K562 (cell line): ENCODE measurements around the gene SLC12A6. TPM values are rescaled to one million over a fixed set of nuclear protein-coding genes. Genes with fewer than 3 reads are reported as not detected.

Experiments used
- CREBBP ChIP-seq: IDR thresholded peaks from one replicate; pipeline ENCODE4 v1.6.1; 2012; ENCODE audit warnings: low read depth, mild to moderate bottlenecking, control low read depth, inconsistent platforms, low read length
- DNMT1 ChIP-seq: fragments of 450-650 bp; IDR thresholded peaks from 2 replicates; pipeline ENCODE4 v1.6.1; 2016; ENCODE audit warnings: antibody characterized with exemption, mild to moderate bottlenecking
- GTF2E2 ChIP-seq: fragments of 200-800 bp; sonication (Bioruptor generic); IDR thresholded peaks from 2 replicates; pipeline ENCODE4 v1.6.1; 2016; ENCODE audit warnings: missing genetic modification characterization, missing compliant biosample characterization
- L3MBTL2 ChIP-seq: fragments of 450-650 bp; IDR thresholded peaks from 2 replicates; pipeline ENCODE4 v1.6.1; 2016; ENCODE audit warnings: mild to moderate bottlenecking, moderate library complexity
- MTF1 ChIP-seq: fragments of 250-450 bp; sonication (Bioruptor Pico); IDR thresholded peaks from 2 replicates; pipeline ENCODE4 v1.9.0; 2021; ENCODE audit warnings: moderate library complexity, mild to moderate bottlenecking, inconsistent platforms, borderline replicate concordance
- SRSF3 ChIP-seq: fragments of 200-400 bp; formaldehyde crosslinking; IDR thresholded peaks from 2 replicates; pipeline ENCODE4 v1.6.1; 2016; ENCODE audit warnings: mild to moderate bottlenecking, low read length, moderate library complexity; ENCODE audit not compliant: insufficient read depth
- ZNF707 ChIP-seq: fragments of 250-450 bp; sonication (Bioruptor Pico); conservative IDR thresholded peaks from 2 replicates; pipeline ENCODE4 v1.8.0; 2022; ENCODE audit warnings: inconsistent platforms, mild to moderate bottlenecking, moderate library complexity
- polyA plus RNA-seq, 8 experiments: library from polyadenylated mRNA; depleted of rRNA in 4 of 8; stranded (reverse) in 5 of 8; unstranded in 3 of 8; fragments of >200 nt; fragmentation: Nextera tagmentation in 2 of 8; fragmentation: Illumina TruSeq in 1 of 8; extraction: Ambion mirVana in 2 of 8; extraction: Trizol in 1 of 8; gene quantifications; 2 replicates each; pipeline versions ENCODE4 v1.2.1 to v1.2.3, GENCODE V29; 2011 to 2014; ENCODE audit warnings: inconsistent platforms in 1 of 8, missing spikeins in 1 of 8
- total RNA-seq, 7 experiments: library from RNA; depleted of rRNA in 6 of 7; stranded (reverse); fragments of >200 nt in 6 of 7; fragmentation: Illumina TruSeq in 2 of 7; extraction: Trizol in 2 of 7; gene quantifications; 2 replicates each; pipeline versions ENCODE4 v1.2.1 to v1.2.3, GENCODE V29; 2011 to 2021; ENCODE audit warnings: low replicate concordance in 1 of 7
- TF ChIP-seq, protein P1 (sequence below), 2 experiments: fragments of 450-650 bp in 1 of 2; IDR thresholded peaks; 2 replicates each; pipeline ENCODE4 v1.6.1; 2011 to 2017; ENCODE audit warnings: low read depth in 2 of 2, antibody characterized with exemption in 1 of 2, borderline replicate concordance in 1 of 2, low read length in 1 of 2, mild to moderate bottlenecking in 1 of 2, mixed read lengths in 1 of 2; ENCODE audit not compliant: control insufficient read depth in 1 of 2
- TF ChIP-seq, protein P2 (sequence below): fragments of 250-450 bp; sonication (Bioruptor Pico); IDR thresholded peaks from 2 replicates; pipeline ENCODE4 v1.5.0; 2022; ENCODE audit warnings: mild to moderate bottlenecking
- TF ChIP-seq, protein P3 (sequence below), 2 experiments: fragments of 450-650 bp; IDR thresholded peaks; 2 replicates each; pipeline ENCODE4 v1.6.1; 2016
- TF ChIP-seq, protein P4 (sequence below): fragments of 450-650 bp; IDR thresholded peaks from 2 replicates; pipeline ENCODE4 v1.6.1; 2016; ENCODE audit warnings: missing biosample characterization, missing genetic modification characterization
- TF ChIP-seq, protein P5 (sequence below): fragments of 200-400 bp; formaldehyde crosslinking; IDR thresholded peaks from 2 replicates; pipeline ENCODE4 v1.6.1; 2017; ENCODE audit warnings: mild to moderate bottlenecking, low read depth, low read length, moderate library complexity
- TF ChIP-seq, protein P6 (sequence below): fragments of 250-450 bp; sonication (Bioruptor Pico); IDR thresholded peaks from 2 replicates; pipeline ENCODE4 v1.8.0; 2021; ENCODE audit warnings: borderline replicate concordance, mild to moderate bottlenecking, moderate library complexity; ENCODE audit not compliant: poor library complexity, severe bottlenecking
- TF ChIP-seq, protein P7 (sequence below): IDR thresholded peaks from 2 replicates; pipeline ENCODE4 v1.6.1; 2011; ENCODE audit not compliant: insufficient read length; ENCODE audit errors: extremely low read depth

The SLC12A6 gene
- total and polyA plus RNA-seq, 9 of the 15 experiments (the other 6 are each of a cell fraction or from before 2014, with no cell fraction given), result 1.4 to 16.4 (median 6.7) TPM

DNA sequence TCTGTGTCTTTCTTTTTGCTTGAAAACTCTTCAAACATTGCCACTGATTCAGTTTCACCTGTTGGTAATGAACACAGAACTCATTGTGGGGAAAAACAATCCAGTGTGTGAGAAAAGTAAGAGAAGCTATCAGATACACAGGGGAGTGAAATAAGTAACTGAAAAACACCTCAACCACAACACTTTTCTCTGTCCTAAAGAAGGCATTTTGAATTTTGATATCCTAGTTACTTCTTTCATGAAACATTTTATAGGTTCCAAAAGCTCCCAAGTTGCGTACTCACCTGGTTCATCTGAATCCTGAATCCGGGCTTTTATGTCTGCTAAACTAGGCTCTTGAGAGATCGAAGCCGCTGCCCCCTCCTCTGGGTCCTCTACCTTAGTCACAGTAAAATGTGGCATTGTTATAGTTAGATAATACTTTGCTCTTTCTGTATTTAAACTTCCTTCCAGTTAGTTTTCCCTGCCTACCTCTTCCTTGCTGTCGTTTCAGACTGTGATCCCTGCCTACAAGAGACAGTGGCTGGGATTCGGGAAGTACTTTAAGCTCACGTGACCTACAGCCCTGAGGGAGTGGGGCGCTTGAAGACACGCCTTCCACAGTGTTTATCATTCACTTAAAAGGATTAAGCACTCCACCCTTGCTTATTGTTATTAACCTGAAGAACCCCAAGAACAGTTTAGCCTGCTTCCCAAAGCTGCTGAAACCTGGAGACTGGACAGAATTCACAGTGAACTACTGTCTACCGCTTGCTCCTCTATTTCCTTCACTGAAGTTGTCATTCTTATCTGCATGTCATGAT, 19.1 kb downstream of the SLC12A6 start (continued):
- TF ChIP-seq, protein P1, sequence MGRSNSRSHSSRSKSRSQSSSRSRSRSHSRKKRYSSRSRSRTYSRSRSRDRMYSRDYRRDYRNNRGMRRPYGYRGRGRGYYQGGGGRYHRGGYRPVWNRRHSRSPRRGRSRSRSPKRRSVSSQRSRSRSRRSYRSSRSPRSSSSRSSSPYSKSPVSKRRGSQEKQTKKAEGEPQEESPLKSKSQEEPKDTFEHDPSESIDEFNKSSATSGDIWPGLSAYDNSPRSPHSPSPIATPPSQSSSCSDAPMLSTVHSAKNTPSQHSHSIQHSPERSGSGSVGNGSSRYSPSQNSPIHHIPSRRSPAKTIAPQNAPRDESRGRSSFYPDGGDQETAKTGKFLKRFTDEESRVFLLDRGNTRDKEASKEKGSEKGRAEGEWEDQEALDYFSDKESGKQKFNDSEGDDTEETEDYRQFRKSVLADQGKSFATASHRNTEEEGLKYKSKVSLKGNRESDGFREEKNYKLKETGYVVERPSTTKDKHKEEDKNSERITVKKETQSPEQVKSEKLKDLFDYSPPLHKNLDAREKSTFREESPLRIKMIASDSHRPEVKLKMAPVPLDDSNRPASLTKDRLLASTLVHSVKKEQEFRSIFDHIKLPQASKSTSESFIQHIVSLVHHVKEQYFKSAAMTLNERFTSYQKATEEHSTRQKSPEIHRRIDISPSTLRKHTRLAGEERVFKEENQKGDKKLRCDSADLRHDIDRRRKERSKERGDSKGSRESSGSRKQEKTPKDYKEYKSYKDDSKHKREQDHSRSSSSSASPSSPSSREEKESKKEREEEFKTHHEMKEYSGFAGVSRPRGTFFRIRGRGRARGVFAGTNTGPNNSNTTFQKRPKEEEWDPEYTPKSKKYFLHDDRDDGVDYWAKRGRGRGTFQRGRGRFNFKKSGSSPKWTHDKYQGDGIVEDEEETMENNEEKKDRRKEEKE (IDR thresholded peaks at IDR 0.05; ENCODE audit: borderline replicate concordance in 1 of 2, control insufficient read depth in 1 of 2, low read depth in 2 of 2, low read length in 1 of 2), result no peak
- no peak for TF ChIP-seq DNMT1
- TF ChIP-seq, protein P2, sequence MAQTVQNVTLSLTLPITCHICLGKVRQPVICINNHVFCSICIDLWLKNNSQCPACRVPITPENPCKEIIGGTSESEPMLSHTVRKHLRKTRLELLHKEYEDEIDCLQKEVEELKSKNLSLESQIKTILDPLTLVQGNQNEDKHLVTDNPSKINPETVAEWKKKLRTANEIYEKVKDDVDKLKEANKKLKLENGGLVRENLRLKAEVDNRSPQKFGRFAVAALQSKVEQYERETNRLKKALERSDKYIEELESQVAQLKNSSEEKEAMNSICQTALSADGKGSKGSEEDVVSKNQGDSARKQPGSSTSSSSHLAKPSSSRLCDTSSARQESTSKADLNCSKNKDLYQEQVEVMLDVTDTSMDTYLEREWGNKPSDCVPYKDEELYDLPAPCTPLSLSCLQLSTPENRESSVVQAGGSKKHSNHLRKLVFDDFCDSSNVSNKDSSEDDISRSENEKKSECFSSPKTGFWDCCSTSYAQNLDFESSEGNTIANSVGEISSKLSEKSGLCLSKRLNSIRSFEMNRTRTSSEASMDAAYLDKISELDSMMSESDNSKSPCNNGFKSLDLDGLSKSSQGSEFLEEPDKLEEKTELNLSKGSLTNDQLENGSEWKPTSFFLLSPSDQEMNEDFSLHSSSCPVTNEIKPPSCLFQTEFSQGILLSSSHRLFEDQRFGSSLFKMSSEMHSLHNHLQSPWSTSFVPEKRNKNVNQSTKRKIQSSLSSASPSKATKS (CRISPR knock-in tag), result no peak
- TF ChIP-seq, protein P3, sequence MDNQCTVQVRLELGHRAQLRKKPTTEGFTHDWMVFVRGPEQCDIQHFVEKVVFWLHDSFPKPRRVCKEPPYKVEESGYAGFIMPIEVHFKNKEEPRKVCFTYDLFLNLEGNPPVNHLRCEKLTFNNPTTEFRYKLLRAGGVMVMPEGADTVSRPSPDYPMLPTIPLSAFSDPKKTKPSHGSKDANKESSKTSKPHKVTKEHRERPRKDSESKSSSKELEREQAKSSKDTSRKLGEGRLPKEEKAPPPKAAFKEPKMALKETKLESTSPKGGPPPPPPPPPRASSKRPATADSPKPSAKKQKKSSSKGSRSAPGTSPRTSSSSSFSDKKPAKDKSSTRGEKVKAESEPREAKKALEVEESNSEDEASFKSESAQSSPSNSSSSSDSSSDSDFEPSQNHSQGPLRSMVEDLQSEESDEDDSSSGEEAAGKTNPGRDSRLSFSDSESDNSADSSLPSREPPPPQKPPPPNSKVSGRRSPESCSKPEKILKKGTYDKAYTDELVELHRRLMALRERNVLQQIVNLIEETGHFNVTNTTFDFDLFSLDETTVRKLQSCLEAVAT (IDR thresholded peaks at IDR 0.05), result no peak
- peak; percentile 58; the same call in 1 of the 2 replicates for TF ChIP-seq L3MBTL2
- no peak for TF ChIP-seq SRSF3
- TF ChIP-seq GTF2E2 (tag), result peak; percentile 64; the same call in 1 of the 2 replicates
- TF ChIP-seq, protein P4, sequence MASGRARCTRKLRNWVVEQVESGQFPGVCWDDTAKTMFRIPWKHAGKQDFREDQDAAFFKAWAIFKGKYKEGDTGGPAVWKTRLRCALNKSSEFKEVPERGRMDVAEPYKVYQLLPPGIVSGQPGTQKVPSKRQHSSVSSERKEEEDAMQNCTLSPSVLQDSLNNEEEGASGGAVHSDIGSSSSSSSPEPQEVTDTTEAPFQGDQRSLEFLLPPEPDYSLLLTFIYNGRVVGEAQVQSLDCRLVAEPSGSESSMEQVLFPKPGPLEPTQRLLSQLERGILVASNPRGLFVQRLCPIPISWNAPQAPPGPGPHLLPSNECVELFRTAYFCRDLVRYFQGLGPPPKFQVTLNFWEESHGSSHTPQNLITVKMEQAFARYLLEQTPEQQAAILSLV, result no peak
- TF ChIP-seq ZNF707, result no peak
- TF ChIP-seq CREBBP, result no peak
- TF ChIP-seq, protein P5, sequence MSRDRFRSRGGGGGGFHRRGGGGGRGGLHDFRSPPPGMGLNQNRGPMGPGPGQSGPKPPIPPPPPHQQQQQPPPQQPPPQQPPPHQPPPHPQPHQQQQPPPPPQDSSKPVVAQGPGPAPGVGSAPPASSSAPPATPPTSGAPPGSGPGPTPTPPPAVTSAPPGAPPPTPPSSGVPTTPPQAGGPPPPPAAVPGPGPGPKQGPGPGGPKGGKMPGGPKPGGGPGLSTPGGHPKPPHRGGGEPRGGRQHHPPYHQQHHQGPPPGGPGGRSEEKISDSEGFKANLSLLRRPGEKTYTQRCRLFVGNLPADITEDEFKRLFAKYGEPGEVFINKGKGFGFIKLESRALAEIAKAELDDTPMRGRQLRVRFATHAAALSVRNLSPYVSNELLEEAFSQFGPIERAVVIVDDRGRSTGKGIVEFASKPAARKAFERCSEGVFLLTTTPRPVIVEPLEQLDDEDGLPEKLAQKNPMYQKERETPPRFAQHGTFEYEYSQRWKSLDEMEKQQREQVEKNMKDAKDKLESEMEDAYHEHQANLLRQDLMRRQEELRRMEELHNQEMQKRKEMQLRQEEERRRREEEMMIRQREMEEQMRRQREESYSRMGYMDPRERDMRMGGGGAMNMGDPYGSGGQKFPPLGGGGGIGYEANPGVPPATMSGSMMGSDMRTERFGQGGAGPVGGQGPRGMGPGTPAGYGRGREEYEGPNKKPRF, result no peak
- TF ChIP-seq, protein P6, sequence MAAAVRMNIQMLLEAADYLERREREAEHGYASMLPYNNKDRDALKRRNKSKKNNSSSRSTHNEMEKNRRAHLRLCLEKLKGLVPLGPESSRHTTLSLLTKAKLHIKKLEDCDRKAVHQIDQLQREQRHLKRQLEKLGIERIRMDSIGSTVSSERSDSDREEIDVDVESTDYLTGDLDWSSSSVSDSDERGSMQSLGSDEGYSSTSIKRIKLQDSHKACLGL, result no peak
- TF ChIP-seq MTF1 (CRISPR knock-in tag), result no peak
- TF ChIP-seq, protein P7, sequence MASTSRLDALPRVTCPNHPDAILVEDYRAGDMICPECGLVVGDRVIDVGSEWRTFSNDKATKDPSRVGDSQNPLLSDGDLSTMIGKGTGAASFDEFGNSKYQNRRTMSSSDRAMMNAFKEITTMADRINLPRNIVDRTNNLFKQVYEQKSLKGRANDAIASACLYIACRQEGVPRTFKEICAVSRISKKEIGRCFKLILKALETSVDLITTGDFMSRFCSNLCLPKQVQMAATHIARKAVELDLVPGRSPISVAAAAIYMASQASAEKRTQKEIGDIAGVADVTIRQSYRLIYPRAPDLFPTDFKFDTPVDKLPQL, result no peak
